GM18517 (cell line): ENCODE measurements around the gene TRPT1.

ENCODE experiments used
- ATAC-seq: cut with Tn5 transposase; IDR thresholded peaks from one replicate; pipeline ENCODE4 v1.9.1; 2021; ENCODE audit warnings: mild to moderate bottlenecking, moderate library complexity; ENCODE audit not compliant: unreplicated experiment

Gene TRPT1

DNA sequence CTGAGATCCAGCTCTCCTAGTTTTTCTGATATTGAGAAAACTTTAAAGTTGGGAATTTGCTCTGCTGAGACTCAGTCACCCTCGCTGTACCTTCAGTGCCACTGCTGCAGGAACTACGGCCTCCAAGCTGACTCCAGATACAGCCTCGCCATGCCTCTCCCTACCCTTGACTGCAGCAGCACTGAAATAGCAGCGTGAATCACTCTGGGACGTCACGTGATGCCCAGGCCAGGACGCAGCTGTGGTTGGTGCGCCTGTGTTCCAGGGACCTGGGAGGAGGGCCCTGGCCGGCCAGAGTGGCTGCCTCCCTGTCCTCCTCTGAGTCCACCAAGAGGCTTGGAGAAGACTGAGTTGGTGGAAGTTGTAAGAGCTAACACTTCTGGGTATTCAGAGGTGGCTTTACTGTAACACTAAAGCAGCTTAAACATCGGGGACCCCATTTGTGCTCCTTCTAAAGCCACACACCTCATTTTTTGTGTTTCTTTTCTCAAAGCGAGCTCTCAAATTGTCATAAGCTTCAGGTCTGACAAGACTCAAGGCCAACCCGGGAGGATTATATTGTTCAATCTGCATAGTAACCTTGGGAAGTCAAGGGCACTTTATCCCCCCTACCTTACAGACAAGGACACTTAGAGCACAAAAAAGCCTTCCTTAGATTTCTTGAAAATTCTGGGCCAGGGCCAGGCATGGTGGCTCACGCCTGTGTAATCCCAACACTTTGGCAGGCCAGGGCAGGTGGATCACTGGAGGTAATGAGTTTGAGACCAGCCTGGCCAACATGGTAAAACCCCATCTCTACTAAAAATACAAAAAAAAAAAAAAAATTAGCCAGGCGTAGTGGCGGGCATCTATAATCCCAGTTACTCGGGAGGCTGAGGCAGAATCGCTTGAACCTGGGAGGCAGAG, 44.2 kb downstream of the TRPT1 start:
- no peak for ATAC-seq

DNA sequence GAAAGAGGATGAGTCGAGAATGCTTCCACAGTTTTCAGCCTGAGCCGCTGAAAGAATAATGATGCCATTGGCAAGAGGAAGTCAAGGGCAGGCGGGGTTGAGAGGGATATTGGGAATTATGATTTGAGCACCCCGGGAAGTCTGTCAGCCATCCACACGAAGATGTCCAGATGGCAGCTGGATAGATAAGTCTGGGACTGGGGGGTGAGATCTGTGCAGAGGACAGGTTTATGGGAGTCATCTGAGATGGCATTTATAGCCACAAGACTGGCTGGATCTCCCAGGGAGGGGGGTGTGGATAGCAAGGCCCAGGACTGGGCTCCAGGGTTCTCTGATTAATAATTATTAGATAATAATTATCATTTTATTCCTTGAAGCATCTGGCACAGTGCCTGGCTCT, 45.1 kb downstream of the TRPT1 start:
- ATAC-seq, result no peak

DNA sequence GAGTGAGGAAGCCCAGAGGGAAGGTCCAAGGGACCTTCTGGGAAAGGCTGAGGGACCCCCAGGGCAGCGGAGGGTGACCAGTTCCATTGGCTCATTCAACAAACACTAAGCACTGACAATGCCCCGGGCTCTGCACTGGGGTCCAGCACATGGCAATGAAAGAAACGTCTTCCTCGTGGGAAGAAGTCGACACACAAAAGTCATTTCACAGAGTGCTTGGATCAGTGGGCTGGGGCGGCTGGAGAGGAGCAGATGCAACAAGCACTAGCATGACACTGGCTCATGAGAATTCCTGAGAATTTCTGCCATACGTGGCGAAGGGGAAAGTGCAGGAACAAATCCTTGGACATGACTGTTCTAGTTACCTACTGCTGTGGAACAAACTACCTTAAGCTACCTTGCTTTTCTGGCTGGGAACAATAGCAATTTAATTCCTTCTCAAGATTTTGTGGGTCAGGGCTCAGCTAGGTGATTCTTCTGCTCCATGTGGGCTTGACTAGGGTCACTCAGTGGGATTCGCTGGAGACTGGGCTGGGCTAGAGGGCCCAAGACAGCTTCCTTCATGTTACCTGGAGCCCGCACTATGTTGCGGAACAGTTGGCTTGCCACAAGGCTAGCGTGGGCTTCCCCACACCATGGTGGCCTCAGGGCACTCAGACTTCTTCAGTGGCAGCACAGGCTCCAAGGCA, 46.9 kb downstream of the TRPT1 start:
- no peak for ATAC-seq

DNA sequence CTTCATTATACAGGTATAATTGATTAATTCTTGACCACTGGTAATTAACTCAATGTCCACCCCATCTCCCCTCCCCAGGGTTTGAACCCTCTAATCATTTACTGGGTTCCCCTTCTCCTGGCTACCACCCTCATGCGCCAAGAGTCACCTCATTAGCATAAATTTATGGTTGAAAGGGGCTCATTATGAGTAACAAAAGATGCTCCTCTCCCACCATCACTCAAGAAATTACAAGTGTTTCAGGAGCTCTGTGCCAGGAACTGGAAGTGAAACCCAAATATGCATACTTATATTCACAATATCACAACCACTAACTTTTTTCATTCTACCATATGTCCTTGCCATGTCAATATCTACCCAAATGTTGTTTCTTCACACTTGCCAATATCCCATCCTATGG, 47.8 kb downstream of the TRPT1 start:
- no peak for ATAC-seq

DNA sequence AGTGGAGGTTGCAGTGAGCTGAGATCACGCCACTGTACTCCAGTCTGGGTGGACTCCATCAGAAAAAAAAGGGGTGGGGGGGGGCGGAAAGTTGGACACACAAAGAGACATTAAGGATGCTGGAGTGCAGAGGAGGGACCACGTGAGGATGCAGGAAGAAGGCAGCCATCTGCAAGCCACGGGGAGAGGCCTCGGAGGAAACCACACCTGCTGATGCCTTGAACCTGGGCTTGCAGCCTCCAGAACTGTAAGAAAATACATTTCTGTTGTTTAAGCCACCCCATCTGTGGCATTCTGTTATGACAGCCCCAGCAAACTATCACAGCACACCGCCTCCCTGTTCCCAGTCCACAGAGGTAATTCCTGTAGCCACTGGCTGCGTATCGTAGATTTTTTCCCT, 49.2 kb downstream of the TRPT1 start:
- no peak for ATAC-seq
